IPS DF 19.7 (cell line): ENCODE data around the gene CD55.

ENCODE experiments used
- DNase-seq: peaks from one replicate; pipeline ENCODE4 v3.0.0-alpha.2; 2013; ENCODE audit warnings: low read depth, low spot score

The CD55 gene

DNA sequence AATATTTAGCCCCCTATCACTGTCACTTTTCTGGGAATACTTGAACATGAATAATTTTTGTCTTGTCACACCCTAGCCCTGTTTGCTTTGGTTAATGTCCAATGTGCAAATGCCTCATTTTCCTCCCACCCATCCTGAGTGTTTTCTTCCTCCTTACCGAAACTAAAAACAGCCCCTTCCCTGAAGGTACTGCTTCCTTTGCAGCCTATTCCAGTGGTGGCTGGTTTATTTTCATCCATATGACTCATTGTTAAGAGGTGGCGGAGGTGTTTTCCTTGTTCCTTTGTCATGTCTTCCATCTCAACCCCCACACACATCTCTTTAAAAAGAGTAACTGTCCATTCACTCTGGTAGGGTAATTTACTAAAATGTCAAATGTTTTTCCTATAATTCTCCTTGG, 40.4 kb downstream of the CD55 start:
- DNase-seq, result no peak

DNA sequence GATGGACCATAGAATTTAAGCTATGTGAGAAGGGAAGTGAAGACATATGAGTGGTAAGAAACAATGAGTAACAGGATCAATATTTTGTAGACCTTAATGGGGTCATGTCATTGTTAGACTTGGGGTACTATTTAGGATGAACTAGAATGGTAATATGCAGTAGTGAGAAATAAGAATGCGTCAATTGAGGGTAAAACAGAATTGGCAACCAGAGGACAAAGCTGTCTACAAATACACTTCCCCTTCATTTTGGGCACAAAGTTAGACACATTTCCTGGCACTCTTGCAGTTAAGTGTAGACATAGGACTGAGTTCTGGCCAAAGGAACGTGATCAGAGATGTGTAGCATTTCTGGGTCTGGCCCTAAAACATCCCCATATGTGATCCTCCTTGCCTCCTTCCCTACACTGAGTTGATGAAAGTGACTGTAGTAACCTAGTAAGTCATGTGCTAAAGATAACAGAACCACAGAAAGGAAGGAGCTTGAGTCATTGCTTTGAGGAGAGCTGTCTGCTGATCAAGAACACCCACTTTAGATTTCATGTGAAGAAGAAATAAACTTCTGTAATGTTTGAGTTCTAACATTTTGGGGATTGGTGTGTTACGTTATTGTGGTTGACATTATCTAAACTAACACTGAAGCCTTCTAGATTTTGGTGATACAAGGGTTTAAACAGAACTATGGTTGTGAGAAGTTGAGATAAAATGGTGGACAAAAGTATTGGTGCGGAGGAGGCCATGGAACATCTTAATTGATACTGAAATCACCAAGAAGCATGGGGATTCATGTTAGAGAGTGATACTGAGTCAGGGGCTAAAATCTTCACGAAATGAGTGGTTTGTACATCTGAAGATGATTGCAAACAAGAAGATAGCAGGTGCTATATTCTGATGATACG, 41.7 kb downstream of the CD55 start:
- no peak for DNase-seq

DNA sequence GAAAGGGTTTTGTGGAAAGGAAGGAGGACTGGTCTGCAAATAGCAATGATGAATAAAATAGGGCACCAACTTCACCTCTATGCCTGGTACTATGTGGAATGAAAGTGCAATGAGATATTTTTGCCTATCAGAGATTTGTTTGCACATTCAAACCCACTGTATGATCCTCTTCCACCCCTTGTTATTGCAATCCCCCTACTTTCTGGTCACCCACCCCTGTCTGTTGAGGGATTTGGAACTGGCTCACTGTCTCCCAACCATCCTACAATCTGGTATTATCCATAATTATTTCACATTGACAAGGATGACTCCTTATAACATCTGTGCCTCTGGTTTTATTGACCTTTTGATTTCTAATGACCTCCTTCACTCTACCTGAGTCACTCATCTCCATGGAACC, 42.4 kb downstream of the CD55 start:
- no peak for DNase-seq

DNA sequence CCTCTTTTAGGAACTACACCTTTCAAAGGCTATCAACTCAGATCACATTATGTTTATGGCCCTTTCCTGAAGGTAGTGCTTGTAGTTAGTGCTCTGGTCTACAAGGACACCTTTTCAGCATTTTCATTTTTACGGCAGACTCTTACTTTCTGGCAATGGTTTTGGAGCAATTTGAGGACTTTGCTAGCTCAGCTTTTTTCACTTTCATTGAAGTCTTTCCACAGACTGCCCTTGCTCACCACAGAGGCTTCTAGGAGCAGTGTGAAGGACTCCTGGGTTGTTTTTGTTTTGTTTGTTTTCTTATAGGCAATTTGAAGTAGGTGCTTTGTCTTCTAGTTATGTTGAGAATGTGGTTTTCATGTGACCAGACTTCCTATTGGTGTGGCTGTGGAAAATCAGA, 43.1 kb downstream of the CD55 start:
- DNase-seq, result no peak

DNA sequence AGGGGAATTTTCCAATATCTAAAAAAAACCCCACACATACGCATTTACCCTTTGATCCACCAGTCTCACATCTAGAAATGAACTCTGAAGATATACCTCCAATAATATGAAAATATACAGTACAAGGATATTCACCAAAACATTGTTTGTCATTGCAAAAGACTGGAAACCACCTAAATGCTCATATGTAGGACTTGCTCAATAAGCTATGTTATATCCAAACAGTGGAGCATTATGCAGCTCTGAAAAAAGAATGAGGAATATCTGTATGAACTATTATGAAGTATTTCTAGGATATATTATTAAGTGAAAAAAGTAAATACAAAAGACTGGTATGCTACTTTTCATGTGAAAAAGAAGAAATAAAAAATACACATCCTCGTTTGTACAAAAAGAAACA, 43.6 kb downstream of the CD55 start:
- no peak for DNase-seq

DNA sequence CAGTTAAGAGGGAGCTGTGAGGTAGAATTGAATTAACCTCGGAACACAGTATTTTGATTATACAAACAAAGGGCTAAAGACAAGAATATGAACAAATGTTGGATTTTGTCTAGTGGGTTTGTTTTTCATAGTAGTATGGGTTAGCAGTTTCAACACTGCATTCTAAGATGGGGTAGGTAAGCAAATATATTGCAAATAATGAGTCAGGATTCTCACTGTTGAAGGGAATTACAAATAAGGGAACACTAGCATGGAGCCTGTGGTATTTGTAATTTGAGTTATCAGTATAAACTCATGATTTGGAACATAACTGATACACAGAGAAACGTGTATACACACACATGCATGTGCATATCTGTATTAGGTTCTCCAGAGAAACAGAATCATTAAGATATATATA, 44.5 kb downstream of the CD55 start:
- no peak for DNase-seq

DNA sequence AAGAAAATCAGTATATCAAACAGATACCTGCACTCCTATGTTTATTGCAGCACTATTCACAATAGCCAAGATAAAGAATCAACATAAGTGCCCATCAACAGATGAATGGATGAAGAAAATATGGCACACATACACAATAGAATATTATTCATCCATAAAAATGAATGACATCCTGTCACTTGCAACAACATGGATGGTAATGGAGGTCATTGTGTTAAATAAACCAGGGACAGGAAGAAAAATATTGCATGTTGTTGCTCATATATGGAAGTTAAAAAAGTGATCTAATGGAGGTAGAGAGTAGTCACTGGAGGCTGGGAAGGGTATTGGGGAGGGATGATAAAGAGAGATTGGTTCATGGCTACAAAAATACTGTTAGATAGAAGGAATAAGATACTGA, 67.2 kb downstream of the CD55 start:
- no peak for DNase-seq

DNA sequence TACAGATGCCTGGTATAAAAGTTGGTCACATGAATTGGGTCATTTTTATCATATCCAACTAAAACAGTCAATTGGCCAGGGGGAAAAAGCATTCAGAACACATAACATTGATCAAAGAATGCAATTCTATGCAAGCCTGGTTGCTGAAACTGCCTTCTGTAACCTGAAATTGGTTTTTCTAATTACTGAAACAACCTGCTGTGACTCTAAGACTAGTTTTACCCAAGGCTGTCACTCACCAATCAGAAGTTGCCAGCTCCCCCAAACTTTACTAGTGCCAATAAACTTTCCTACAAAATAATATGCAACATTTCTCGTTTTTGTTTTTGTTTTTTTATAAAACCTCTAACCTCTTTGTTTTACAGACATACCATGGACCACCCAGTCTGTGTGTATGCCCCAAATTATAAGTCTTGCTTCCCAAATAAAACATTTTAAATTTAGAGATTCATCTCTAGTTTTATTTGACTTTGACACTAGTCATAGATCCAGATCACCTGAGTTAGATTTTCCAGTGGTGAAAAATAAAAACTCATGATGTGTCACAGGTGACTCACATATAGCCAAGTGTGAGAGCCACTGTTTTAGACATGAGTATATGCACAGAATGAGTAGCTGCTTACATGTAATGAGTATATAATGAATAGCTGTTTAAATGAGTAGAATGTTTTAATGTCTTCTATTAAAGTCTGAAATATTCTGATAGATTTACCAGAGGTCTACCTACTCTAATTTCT, 68.4 kb downstream of the CD55 start:
- DNase-seq, result no peak

DNA sequence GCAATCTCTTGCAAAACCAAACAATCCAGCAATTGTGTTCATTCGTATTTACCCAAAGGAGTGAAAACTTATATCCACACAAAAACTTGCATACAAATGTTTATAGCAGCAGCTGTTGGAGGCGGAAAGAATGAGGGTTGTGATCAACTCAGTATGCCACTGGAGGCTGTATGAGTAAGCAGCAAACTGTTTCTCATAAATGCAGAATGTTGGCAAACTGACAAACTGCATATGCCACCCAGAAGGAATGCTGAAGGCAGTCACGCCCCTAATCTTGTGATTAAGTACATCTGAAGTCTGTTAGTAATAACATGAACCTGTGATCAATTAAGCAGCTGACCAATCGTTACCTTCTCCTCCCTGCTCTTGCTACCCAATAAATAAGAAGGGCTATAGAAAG, 72.1 kb downstream of the CD55 start:
- no peak for DNase-seq

DNA sequence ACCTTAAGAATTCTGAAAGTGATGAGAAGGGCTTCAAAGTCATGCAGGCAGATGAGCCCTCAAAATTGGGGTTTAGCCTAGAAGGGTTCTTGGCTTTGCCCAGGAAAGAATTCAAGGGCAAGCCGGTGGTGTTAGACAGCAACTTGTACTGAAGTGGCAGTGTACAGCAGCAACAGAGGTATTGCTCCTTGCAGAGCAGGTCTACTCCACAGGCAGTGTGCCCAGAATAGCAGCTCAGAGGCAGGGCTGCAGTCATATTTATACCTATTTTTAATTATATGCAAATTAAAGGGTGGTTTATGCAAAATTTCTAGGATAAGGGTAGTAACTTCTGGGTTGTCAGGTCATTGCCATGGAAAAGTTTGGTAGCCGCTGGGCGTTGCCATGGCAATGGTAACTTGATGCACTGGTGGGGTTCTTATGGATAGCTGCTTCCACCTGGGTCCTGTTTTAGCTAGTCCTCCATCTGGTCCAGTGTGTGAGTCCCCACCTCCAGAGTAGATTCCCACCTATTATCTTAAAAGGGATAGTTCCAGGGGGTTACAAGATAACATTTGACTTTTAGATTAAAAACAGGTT, 74.8 kb downstream of the CD55 start:
- DNase-seq, result no peak

DNA sequence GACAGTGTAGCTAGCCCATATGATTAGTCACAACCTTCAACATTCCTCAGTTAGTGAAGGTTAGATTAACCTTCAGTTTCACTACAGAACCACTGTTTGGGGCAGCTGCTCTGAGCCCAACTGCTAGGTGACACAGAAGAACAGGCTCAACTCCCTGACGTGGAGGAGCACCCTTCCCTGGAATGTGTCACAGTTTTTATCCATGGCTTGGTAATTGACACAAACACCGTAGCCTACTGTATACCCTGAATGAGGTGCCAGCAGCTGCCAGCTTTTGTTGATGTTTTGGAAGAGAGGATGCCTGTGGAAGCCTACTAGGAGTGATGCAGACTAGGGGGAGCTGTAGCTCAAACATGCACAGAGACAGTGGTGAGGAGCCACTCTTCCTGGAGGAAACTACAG, 76.0 kb downstream of the CD55 start:
- peak; percentile 17 for DNase-seq

DNA sequence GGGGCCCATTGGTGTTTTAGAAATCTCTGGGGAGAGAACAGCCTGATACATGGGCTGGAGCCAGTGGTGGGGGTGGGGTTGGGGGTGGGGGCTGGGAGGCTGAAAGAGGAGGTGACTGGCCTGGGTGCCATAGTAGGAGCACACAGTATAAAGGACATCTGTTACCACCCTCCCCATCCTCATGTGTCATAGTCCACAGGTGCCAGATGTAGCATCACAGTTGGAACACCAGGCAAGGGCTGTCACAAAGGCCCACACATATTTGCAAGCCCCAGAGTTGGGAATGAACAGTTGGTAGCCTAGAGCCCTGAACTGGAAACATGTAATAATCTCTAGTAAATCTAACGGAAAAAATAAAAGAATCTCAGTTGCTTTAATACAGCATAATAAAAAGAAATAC, 77.5 kb downstream of the CD55 start:
- DNase-seq, result no peak

DNA sequence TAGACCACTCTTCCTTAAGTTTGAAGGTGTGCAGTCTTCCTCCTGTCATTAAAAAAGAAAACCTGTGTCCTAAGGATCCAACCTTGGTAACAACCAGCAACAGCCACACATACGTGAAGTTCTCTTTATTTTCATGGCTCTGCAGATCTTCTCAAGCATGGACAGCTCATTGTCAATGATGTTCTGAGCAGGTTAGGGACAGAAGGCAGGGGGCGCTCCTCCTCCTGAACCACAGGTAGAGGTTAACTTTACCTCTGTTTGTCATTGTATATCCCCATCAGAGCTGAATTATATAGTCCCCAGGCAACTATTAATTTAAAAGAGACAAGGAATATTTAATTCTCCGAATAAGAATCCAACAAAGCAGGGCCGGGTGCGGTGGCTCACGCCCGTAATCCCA, 80.1 kb downstream of the CD55 start:
- DNase-seq, result no peak

DNA sequence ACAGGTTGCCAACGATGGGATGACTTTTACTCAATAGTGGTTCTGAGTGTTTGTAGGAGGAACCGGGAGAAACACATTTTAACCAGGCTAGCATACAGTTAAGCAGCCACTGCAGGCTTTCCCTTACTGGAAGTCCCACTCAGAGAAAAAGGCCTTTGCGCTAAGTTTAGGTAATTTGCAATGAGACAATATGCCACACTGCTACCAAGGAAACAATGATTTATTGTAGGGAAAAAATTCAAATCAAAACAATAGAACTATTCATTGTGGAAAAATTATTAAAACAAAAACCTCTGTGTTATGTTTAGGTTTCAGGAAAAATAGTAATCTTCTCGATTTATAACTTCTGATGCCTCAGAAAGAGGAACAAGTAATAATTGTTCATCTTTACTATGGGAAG, 81.3 kb downstream of the CD55 start:
- no peak for DNase-seq

DNA sequence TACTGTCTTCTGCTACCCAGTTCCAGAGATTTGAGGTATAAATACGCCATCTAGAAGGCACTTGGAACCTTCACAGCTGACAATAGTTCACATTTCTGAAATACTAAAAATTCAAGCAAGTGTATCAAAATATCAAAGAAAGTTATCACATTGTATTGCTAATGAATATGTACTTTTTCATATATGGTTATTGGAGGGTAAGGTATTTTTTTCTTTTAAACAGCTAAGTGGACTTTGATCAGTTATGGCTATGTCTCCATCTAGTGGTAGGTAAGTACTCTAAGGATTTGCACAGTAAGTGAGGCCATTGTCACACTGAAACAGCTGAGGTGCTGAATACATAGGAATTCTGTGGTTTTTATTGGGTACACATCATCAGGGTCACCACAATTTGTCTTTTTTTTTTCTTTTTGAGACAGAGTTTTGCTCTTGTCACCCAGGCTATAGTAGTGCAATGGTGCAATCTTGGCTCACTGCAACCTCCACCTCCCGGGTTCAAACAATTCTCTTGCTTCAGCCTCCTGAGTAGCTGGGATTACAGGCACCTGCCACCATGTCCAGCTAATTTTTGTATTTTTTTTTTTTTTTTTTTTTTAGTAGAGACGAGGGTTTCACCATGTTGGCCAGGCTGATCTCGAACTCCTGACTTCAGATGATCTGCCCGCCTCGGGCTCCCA, 83.5 kb downstream of the CD55 start:
- DNase-seq, result no peak

DNA sequence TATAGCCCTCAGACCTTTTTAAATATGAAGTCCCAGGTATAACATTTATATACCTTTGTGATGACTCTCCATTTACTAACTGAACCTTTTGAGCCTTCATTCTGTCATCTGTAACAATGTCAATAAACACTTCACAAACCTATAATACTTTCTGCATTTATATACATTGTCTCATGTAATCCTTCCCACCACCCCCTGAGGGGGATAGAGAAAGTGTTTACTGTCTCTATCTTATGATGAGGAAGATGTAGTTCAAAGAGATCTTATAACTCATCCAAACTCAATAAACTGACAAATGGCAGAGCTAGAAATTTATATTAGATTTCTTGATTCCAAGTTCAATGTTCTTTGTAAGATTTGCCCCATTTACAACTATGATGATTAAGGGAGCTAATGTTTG, 84.3 kb downstream of the CD55 start:
- no peak for DNase-seq

DNA sequence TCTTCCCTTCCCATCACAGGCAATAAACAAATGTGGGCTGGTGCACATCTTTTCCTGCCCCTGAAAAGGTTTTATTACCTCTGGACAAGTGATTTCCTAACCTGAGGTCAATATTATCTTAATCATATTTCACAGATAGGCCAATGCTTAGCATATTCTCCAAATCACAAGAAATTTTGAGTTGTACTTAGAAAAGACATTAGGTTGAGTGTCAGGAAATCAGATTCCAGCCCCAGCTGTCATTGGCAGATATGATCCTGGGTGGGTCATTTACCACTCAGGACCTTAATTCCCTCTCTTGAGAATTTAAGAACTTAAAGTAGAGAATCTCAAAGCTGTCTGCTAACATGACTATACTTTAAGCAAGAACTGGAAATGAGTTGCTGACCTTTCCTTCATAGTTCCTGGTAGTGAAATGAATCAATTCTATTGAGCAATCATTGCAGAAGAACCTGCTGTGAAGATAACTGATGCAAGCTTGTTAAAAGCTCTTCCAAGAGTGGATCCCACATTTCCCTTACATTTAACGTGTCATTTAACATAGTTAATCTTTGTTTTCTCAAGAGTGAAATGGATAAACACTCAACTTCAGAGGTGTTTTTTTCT, 86.3 kb downstream of the CD55 start:
- DNase-seq, result no peak
